Endothelial cell of umbilical vein (primary cell): Measurements from ENCODE around the gene EML3.
"Not testable (repeated sequence)": the region's sequence is repeated elsewhere in the genome, so short reads cannot be mapped to it uniquely, and the experiment has no call there.

Experiments used
- GATA2 ChIP-seq: IDR thresholded peaks from 2 replicates; pipeline ENCODE4 v1.7.0; 2011; ENCODE audit warnings: low read depth, mild to moderate bottlenecking, moderate library complexity, mixed read lengths, low read length; ENCODE audit not compliant: insufficient read length, insufficient read depth
- POLR2A ChIP-seq: IDR thresholded peaks from 2 replicates; pipeline ENCODE4 v1.6.1; 2012; ENCODE audit warnings: low read depth, mild to moderate bottlenecking, control low read depth, low read length
- POLR2AphosphoS5 ChIP-seq: IDR thresholded peaks from 2 replicates; pipeline ENCODE4 v1.6.1; 2012; ENCODE audit warnings: low read depth, mild to moderate bottlenecking, control low read depth, low read length, moderate library complexity; ENCODE audit not compliant: insufficient read depth
- TF ChIP-seq, protein P1 (sequence below), 2 donors: IDR thresholded peaks; 1 replicate in 1 of 2; 2 replicates in 1 of 2; pipeline ENCODE4 v1.5.1; 2011; ENCODE audit warnings: low read length in 2 of 2, mild to moderate bottlenecking in 2 of 2, moderate library complexity in 2 of 2, control low read depth in 1 of 2, inconsistent platforms in 1 of 2, low read depth in 1 of 2; ENCODE audit not compliant: insufficient read depth in 1 of 2; ENCODE audit errors: extremely low read depth in 1 of 2
- TF ChIP-seq, protein P2 (sequence below): IDR thresholded peaks from 2 replicates; pipeline ENCODE4 v1.6.1; 2011; ENCODE audit not compliant: insufficient read depth, insufficient read length

- TF ChIP-seq, protein P1, sequence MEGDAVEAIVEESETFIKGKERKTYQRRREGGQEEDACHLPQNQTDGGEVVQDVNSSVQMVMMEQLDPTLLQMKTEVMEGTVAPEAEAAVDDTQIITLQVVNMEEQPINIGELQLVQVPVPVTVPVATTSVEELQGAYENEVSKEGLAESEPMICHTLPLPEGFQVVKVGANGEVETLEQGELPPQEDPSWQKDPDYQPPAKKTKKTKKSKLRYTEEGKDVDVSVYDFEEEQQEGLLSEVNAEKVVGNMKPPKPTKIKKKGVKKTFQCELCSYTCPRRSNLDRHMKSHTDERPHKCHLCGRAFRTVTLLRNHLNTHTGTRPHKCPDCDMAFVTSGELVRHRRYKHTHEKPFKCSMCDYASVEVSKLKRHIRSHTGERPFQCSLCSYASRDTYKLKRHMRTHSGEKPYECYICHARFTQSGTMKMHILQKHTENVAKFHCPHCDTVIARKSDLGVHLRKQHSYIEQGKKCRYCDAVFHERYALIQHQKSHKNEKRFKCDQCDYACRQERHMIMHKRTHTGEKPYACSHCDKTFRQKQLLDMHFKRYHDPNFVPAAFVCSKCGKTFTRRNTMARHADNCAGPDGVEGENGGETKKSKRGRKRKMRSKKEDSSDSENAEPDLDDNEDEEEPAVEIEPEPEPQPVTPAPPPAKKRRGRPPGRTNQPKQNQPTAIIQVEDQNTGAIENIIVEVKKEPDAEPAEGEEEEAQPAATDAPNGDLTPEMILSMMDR (IDR thresholded peaks at IDR 0.05; ENCODE audit: extremely low read depth in 1 of 2, insufficient read depth in 1 of 2, low read depth in 1 of 2, low read length in 2 of 2): not testable (repeated sequence)
- not testable (repeated sequence) for TF ChIP-seq POLR2AphosphoS5, POLR2A, GATA2
- TF ChIP-seq, protein P2, sequence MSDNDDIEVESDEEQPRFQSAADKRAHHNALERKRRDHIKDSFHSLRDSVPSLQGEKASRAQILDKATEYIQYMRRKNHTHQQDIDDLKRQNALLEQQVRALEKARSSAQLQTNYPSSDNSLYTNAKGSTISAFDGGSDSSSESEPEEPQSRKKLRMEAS: not testable (repeated sequence)
Observed at GRCh38 chr11:62650283-62650682, 37.7 kb upstream of the EML3 start.
